Tibial artery (tissue), 4 donors: ENCODE measurements around the gene MBD4.

Source experiments
- DNase-seq, 2 donors: peaks; one replicate each; pipeline ENCODE4 v3.0.0-alpha.2; 2019
- H3K27ac ChIP-seq, 2 donors: fragments of 200-600 bp; sonication (generic) in 1 of 2; 1 replicate in 1 of 2; 2 replicates in 1 of 2; pipeline ENCODE4 v1.5.1; 2018 to 2019; ENCODE audit warnings: mild to moderate bottlenecking in 1 of 2
- H3K27me3 ChIP-seq, 2 donors: fragments of 200-600 bp; sonication (generic) in 1 of 2; one replicate each; pipeline versions ENCODE4 v1.5.1 to v1.6.0; 2016 to 2019
- H3K36me3 ChIP-seq, 3 donors: fragments of 200-600 bp; sonication (generic) in 2 of 3; one replicate each; pipeline ENCODE4 v1.5.1; 2016 to 2019; ENCODE audit warnings: mild to moderate bottlenecking in 2 of 3
- H3K4me1 ChIP-seq, 4 donors: fragments of 200-600 bp; sonication (generic) in 2 of 4; 1 replicate in 3 of 4; 2 replicates in 1 of 4; pipeline ENCODE4 v1.5.1; 2016 to 2019
- H3K4me3 ChIP-seq, 2 donors: fragments of 200-600 bp; sonication (generic) in 1 of 2; 1 replicate in 1 of 2; 2 replicates in 1 of 2; pipeline ENCODE4 v1.5.1; 2018 to 2019; ENCODE audit warnings: mild to moderate bottlenecking in 2 of 2
- H3K9me3 ChIP-seq, 3 donors: fragments of 200-600 bp; sonication (generic) in 1 of 3; one replicate each; pipeline ENCODE4 v1.5.1; 2016 to 2019
- CTCF ChIP-seq, 2 experiments: fragments of 200-600 bp in 1 of 2; fragments of 450-650 bp in 1 of 2; IDR thresholded peaks; one replicate each; pipeline ENCODE4 v1.5.1; 2017 to 2019; ENCODE audit warnings: antibody characterized with exemption in 2 of 2, mild to moderate bottlenecking in 1 of 2, moderate library complexity in 1 of 2
- intact Hi-C: fragments of 100-400 bp; cut with DNase I; formaldehyde crosslinking; loops from one replicate; pipeline ENCODE4 v1.15.0; 2023; ENCODE audit warnings: low total_unique reads

MBD4 gene

GRCh38 chr3:129421236-129421883 is 18.4 kb downstream of the MBD4 start:
- H3K4me1 ChIP-seq: no peaks in the 10 kb centered on the region
- intact Hi-C loops: no loop called here
- H3K27ac ChIP-seq: no peak overlapping the region
- peaks cover 0 to 8% of the 10 kb centered on the region in 2 donors for H3K27me3 ChIP-seq
- no peaks in the 10 kb centered on the region for H3K36me3 ChIP-seq
- H3K4me3 ChIP-seq: no peak overlapping the region
- no peaks in the 10 kb centered on the region for H3K9me3 ChIP-seq
- no peak for TF ChIP-seq CTCF (IDR thresholded peaks at IDR 0.05)
- DNase-seq: peak in 1 of 2 donors; percentile 58

GRCh38 chr3:129419476-129419875 is 20.3 kb downstream of the MBD4 start:
- H3K9me3 ChIP-seq: no peaks in the 10 kb centered on the region
- no peak for DNase-seq

GRCh38 chr3:129418041-129418973 is 21.4 kb downstream of the MBD4 start:
- Histone ChIP-seq H3K4me1 (no peaks in the 10 kb centered on the region), H3K4me3 (no peak overlapping the region), H3K36me3 (no peaks in the 10 kb centered on the region), H3K27me3 (no peaks in the 10 kb centered on the region), H3K9me3 (no peaks in the 10 kb centered on the region), H3K27ac (no peak overlapping the region)
- peak in 1 of 2 donors; percentile 42 for DNase-seq
- intact Hi-C loops: no loop called here
- TF ChIP-seq CTCF (IDR thresholded peaks at IDR 0.05): no peak

More at GRCh38 chr3:129419476-129419875, 20.3 kb downstream of the MBD4 start:
- intact Hi-C loops: no loop called here
- Histone ChIP-seq H3K4me1 (no peaks in the 10 kb centered on the region), H3K27me3 (no peaks in the 10 kb centered on the region), H3K36me3 (no peaks in the 10 kb centered on the region), H3K4me3 (no peak overlapping the region), H3K27ac (no peak overlapping the region)
- no peak for TF ChIP-seq CTCF (IDR thresholded peaks at IDR 0.05)

- TF ChIP-seq CTCF (IDR thresholded peaks at IDR 0.05): no peak
- Histone ChIP-seq H3K9me3 (no peaks in the 10 kb centered on the region), H3K27me3 (peaks cover 0 to 4% of the 10 kb centered on the region in 2 donors), H3K36me3 (no peaks in the 10 kb centered on the region), H3K4me3 (no peak overlapping the region), H3K27ac (no peak overlapping the region), H3K4me1 (no peaks in the 10 kb centered on the region)
- intact Hi-C loops: no loop called here
- DNase-seq: no peak
These were observed 22.4 kb downstream of the MBD4 start for GRCh38 chr3:129417326-129417725.

- no peak overlapping the region for H3K27ac ChIP-seq
These were observed 23.3 kb downstream of the MBD4 start for GRCh38 chr3:129416415-129416814.

More at GRCh38 chr3:129416415-129416814, 23.3 kb downstream of the MBD4 start:
- Histone ChIP-seq H3K36me3 (no peaks in the 10 kb centered on the region), H3K9me3 (no peaks in the 10 kb centered on the region), H3K4me3 (no peak overlapping the region), H3K27me3 (peaks cover 0 to 4% of the 10 kb centered on the region in 2 donors), H3K4me1 (no peaks in the 10 kb centered on the region)
- no peak for DNase-seq
- intact Hi-C loops: no loop called here
- no peak for TF ChIP-seq CTCF (IDR thresholded peaks at IDR 0.05)
